GM18873 (cell line): Measurements from ENCODE around the gene UBE2B.
A peak's percentile ranks its signal among the peaks of the same experiment; 100 is the strongest.
"Not testable (repeated sequence)": the region's sequence is repeated elsewhere in the genome, so short reads cannot be mapped to it uniquely, and the experiment has no call there.

ENCODE experiments used
- ATAC-seq: cut with Tn5 transposase; IDR thresholded peaks from one replicate; pipeline ENCODE4 v1.9.1; 2021; ENCODE audit warnings: mild to moderate bottlenecking, moderate library complexity, moderate number of reproducible peaks; ENCODE audit not compliant: unreplicated experiment, low FRiP score

Gene UBE2B

DNA sequence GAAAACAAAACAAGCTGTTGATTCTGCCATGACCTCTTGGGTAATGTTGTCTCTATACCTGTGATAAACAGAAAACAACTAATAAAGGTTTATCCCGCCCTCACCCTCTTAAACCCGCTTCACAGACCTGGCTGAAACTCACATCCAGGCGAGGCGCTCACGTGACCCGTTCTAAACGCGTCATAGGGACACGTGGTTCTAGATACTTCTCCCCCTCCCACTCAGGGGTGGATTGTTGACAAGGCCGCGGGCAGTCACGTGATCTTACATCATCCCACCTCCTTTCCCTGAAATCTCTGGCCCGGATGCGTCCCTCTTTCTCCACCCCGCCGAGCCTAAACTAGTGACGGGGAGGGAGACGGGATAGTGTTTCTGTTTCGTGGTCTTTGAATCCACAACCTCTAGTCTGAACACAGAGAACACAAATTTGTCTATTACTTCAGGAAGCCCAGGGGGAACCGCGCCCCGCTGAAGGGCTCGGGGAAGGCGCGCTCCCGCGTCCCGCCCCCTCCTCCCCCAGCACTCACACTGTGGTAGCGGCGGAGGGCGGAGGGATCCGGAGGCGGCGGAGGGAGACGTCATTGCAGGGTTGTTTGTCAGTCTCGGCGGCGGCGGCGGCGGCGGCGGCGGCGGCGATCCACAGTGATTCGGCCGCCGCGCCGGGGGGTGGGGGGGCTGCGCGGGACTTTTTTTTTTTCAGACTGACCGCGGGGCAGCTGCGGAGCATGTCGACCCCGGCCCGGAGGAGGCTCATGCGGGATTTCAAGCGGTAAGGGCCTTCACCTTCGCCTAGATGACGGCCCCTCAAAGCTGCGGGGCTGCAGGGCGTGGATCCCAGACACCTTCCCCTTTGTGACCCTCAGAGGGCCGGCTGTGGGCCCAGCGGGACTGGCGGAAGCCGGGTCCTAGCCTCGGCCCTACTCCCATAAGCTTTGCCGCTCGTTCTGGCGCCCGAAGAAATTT, at the start of gene UBE2B:
Gene UBE2B (plus strand): TSS at position 699 of the 963 bp plus-strand sequence. CDS start 27 bp downstream, at position 726.
- ATAC-seq = peak; percentile 73

DNA sequence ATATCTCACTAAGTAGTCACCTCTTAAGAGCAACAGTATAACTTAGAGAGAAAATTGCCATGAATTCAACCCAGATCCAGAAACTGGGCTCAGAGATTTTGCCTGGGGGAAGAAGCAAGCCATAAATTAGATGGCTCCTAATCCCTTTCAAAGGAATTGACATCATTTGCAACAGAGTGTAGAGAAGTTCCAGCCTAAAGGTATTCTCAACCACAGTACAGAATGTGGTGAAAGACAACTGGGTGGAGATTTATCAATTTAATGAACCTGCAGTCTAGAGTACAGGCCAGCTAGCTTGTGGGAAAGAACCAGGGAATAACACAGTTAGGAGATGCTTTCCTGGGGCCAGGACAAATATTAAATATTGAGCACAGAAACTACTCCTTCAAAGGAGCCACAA, 44.0 kb upstream of the UBE2B start:
- ATAC-seq = no peak

GRCh38 chr5:134328619-134329018, 42.8 kb upstream of the UBE2B start:
- ATAC-seq = no peak

- ATAC-seq = not testable (repeated sequence)
These were observed 34.5 kb upstream of the UBE2B start for GRCh38 chr5:134336833-134337232.

DNA sequence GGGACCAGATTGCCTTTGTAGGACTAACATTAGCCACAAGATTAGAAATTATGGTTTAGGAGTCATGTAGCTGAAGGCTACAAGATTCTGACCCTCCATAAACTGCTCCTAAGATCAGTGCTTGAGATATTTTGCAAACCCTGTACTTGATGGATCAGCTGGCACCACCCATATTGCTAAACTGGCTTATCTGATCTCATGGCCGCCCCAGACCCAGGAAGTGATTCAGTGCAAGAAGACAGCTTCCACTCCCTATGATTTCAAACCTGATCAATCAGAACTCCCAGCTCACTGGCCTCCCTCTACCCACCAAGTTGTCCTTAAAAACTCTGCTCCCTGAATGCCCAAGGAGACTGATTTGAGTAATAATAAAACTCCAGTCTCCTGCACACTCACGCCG, 27.9 kb upstream of the UBE2B start:
- ATAC-seq = not testable (repeated sequence)

DNA sequence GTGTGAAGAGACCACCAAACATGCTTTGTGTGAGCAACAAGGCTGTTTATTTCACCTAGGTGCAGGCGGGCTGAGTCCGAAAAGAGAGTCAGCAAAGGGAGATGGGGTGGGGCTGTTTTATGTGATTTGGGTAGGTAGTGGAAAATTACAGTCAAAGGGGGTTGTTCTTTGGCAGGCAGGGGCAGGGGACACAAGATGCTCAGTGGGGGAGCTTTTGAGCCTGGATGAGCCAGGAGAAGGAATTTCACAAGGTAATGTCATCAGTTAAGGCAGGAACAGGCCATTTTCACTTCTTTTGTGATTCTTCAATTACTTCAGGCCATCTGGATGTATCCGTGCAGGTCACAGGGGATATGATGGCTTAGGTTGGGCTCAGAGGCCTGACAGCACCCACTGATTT, 25.9 kb upstream of the UBE2B start:
- not testable (repeated sequence) for ATAC-seq

DNA sequence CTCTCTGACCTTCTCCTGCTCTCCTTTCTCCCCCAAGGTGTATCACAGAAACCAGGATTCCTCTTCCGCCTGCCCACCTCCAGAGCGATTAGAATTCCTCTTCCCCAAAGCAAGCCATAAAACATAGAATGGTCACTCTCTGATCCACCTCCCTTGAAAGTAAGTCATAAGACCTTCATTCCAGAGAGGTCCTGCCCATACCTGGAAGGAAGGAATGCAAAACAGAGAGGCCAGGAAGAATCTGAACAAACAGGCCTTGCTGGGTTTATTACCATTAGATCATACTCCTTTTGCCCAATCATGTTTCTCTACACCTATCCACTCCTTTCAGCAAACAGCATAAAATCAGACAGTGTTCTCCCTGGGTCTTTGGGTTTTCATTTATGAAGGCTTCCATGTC, 25.4 kb upstream of the UBE2B start:
- ATAC-seq = no peak

DNA sequence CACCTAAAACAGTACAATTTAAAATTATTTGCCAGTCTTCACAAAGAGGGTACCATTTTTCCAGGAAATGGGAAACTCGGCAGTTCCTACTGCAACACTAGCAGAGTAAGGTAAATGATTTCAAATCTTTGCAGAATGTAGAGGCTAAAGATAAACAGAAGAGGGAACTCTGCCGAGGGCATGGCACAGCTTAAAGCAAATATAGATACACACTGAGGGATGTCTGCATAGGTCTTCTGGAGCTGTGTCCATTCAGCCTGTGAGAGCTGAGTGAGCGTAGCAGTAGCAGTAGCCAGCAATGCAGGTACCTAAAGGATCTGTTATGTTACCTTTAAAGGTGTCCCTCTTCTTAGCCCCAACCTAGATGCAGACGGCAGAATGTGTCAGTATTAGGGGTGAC, 21.9 kb upstream of the UBE2B start:
- no peak for ATAC-seq

GRCh38 chr5:134355681-134356080, 15.7 kb upstream of the UBE2B start:
- no peak for ATAC-seq

DNA sequence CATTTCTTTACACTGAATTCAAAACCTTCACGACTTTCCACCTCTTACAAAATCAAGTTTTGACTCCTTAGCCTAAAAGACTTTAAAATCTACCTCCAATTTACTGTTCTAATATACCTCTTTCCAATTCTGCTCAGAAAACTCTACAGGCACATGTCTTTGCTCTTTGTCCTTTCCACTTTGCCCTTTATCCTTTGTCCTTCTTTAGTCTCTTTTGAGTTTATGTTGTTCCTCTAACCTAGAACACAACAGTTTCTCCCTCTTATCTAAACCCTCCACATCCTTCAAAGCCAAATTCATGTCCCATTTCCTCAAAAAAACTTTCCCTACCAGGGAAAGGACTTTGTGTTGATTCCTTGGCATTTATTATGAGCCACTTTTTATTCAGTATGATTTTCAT, 5.8 kb upstream of the UBE2B start:
- ATAC-seq = no peak

- peak; percentile 11 for ATAC-seq
These were observed 978 bp upstream of the UBE2B start for GRCh38 chr5:134370311-134370870.

- ATAC-seq = peak; percentile 3
These were observed 518 bp downstream of the UBE2B start for GRCh38 chr5:134371834-134372340.

GRCh38 chr5:134373633-134374032, 2.3 kb downstream of the UBE2B start:
- not testable (repeated sequence) for ATAC-seq

GRCh38 chr5:134374232-134374631, 2.9 kb downstream of the UBE2B start:
- no peak for ATAC-seq

- ATAC-seq = no peak
These were observed 9.0 kb downstream of the UBE2B start for GRCh38 chr5:134380346-134380745.

DNA sequence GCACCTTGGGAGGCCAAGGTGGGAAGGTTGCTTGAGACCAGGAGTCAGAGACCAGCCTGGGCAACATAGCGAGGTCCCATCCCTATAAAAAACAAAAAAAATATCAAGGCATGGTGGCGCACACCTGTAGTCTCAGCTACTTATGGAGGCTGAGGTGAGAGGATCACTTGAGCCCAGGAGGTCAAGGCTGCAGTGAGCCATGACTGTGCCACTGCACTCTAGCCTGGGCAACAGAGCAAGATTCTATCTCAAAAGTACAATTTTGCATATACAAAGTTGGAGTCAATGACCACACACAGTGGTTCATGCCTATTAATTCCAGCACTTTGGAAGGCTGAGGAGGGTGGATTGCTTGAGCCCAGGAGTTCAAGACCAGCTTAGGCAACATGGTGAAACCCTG, 10.8 kb downstream of the UBE2B start:
- ATAC-seq = not testable (repeated sequence)

DNA sequence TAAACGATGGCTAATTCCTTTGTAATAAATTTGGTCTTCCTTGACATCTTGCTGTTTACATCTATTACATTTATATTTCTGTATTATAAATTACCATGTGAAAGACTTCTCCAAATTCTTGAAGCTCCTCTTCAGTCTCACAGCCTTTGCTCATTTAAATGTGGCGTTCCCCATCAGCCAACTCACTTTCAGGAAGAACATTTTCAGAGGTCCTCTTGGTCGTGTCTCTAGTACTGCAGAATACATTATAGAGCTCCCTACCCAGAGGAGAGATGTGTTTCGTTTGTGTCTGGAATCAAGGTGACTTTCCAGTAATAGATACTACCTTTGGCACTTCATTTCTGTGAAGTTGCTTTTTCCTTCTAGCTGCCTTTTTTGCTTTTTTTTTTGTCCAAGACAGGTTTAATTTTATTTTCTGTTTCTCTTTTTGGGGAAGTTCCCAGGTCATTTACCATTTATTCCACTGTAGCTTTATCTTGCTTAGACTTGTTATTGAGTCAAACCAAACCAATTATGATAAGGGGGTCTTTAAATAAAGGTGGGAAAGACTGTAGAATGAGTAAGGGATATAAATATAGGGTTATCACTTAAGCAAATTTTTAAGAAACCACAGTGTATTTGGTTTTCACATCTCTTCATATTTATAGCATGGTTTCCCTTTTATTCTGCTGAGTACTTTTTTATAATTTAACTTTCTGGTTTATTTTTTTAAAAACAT, 12.8 kb downstream of the UBE2B start:
- no peak for ATAC-seq

DNA sequence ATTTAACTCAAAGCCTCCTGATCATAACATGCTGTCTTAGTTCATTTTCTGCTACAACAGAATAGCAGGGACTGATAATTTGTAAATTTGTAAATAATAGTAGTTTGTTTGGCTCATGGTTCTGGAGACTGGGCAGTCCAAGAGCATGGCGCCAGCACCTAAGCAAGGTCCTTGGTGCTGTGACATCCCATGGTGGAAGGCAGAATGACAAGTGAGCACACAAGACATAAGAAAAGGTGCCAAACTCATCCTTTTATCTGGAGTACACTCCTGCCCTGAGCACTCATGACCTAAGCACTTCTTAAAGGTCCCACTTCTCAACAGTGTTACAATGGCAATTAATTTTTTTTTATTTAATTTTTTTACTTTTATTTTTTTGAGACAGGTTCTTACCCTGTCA, 16.1 kb downstream of the UBE2B start:
- ATAC-seq = no peak

DNA sequence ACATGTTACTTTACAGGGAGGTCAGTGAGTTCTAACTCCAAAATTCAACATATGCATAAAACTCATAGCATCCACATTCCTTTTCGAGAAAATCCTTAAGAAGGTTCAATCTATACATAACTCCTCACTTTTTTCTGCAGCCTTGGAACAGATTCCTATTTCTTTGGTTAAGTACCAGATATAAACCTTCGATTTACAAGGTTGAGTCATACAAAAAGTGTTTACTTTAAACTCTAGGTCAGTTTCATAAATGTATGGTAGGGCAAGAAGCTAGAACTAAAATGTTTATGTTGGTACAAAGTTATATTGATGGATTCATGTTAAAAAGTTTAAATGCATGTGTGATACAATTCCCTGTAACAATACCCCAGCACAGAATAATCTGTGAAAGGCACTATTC, 20.9 kb downstream of the UBE2B start:
- no peak for ATAC-seq

DNA sequence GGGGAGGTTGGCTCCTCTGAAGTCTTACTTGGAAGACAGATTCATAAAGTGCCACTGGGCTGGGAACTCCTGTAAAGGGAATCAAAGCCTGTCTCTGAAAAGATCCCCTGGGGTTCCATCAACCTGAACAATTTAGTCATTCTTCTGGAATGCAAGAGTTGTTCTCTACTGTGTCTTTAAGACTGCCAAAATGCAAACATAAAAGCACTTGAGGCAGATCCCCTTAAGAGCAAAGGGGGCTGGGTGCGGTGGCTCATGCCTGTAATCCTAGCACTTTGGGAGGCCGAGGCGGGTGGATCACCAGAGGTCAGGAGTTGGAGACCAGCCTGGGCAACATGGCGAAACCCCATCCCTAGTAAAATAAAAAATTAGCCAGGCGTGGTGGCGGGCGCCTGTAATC, 23.6 kb downstream of the UBE2B start:
- no peak for ATAC-seq

- ATAC-seq = no peak
These were observed 24.9 kb downstream of the UBE2B start for GRCh38 chr5:134396274-134396673.
